D721Med (cell line): ENCODE data around the gene SV2C.

Experiments used
- DNase-seq: peaks from one replicate; pipeline ENCODE4 v3.0.0; 2011; ENCODE audit warnings: low spot score; ENCODE audit not compliant: insufficient read length
- FAIRE-seq: peaks from 2 replicates; lab custom pipeline; 2011; peaks lifted over from hg19 to GRCh38; lab: Jason Lieb, UNC
- TF ChIP-seq, protein P1 (sequence below): IDR thresholded peaks from 2 replicates; pipeline ENCODE4 v1.5.1; 2012; ENCODE audit warnings: mild to moderate bottlenecking, control low read depth; ENCODE audit not compliant: insufficient read depth; ENCODE audit errors: missing control alignments

Gene SV2C

DNA sequence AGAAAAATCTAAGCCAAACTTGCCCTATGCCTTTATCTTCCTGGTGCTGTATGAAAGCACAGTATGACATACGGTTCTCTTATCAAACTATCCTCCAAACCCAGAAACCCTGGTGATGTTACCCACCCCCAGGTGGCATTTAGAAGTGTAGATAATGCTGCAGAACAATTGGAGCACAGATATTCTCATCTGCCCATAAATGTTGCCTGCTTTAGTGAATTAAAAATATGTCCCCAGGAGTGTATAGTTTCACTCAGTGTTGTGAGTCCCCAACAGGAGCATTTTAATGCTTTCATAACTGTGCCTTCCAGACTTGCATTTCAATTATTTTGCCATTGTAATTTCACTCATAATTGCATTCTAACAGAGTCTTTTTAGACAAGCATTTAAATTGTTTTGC, 50.8 kb downstream of the SV2C start:
- FAIRE-seq (peak; percentile 11), DNase-seq (no peak)
- TF ChIP-seq, protein P1, sequence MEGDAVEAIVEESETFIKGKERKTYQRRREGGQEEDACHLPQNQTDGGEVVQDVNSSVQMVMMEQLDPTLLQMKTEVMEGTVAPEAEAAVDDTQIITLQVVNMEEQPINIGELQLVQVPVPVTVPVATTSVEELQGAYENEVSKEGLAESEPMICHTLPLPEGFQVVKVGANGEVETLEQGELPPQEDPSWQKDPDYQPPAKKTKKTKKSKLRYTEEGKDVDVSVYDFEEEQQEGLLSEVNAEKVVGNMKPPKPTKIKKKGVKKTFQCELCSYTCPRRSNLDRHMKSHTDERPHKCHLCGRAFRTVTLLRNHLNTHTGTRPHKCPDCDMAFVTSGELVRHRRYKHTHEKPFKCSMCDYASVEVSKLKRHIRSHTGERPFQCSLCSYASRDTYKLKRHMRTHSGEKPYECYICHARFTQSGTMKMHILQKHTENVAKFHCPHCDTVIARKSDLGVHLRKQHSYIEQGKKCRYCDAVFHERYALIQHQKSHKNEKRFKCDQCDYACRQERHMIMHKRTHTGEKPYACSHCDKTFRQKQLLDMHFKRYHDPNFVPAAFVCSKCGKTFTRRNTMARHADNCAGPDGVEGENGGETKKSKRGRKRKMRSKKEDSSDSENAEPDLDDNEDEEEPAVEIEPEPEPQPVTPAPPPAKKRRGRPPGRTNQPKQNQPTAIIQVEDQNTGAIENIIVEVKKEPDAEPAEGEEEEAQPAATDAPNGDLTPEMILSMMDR, result no peak

DNA sequence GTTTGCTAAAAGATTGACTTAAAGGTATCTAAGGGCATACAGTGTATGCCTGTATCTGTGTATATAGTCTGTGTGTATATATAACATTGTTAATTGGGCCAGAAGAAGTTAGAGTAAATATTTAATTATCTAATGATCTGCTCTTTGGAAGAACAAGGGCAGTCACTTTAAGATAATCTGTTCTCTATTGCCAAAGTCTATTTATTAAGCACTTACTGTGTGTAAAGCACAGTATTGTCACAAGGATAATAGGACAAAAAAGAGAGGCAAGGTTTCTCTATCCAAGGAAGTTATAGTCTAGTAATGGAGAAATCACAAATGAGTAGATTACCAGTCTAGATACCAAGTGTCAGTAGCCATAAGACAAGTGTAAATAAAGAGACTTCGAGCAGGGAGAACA, 51.5 kb downstream of the SV2C start:
- FAIRE-seq, result no peak
- TF ChIP-seq, protein P1, result no peak
- no peak for DNase-seq

DNA sequence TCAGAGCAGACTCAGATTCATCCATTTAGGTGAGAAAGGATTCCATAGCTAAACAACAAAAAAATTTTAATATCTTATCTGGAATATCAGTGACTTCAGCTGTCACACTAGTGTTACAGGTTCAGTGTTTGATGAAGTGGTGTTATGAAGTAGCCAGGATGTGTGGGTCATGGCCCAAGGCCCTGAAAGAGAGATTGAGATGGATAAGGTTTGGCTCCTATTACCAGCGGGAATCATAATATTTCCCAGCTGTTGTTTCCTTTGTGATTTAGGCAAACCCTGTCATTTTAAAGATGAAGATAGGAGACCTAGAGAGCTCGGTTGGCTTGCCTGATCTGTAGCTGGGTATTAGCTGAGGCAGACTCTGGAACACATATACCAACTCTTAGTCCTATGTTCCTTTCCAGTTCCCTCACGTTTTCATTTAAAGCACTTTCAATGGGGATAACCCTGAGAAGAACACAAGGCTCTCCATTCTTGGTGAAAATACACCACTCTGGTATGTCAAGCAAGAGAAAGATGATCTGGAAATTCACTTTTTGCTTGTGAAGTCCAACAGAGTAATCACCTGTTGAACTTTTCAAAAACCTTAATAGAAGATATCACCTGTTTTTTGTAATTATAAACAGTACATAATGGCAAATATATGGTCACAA, 54.8 kb downstream of the SV2C start:
- TF ChIP-seq, protein P1, result no peak
- DNase-seq, result no peak
- no peak for FAIRE-seq

DNA sequence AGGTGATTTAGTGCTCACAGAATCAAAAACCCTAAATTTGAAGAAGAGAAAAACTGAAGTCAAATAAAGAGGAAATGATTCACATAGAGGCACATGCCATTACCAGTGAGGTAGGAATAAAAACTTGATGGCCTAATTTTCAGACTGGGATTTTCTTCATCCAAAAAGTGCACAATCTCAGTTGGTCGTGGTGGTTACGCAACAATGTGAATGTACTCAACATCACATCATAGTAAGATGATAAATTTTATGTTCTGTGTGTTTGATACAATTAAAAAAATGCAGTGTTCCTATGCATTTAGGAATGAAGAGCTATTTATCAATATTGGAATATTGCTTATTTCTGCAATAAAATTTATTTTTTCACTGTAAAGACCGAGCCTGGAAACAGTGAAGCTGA, 60.7 kb downstream of the SV2C start:
- DNase-seq, result no peak
- FAIRE-seq, result no peak

DNA sequence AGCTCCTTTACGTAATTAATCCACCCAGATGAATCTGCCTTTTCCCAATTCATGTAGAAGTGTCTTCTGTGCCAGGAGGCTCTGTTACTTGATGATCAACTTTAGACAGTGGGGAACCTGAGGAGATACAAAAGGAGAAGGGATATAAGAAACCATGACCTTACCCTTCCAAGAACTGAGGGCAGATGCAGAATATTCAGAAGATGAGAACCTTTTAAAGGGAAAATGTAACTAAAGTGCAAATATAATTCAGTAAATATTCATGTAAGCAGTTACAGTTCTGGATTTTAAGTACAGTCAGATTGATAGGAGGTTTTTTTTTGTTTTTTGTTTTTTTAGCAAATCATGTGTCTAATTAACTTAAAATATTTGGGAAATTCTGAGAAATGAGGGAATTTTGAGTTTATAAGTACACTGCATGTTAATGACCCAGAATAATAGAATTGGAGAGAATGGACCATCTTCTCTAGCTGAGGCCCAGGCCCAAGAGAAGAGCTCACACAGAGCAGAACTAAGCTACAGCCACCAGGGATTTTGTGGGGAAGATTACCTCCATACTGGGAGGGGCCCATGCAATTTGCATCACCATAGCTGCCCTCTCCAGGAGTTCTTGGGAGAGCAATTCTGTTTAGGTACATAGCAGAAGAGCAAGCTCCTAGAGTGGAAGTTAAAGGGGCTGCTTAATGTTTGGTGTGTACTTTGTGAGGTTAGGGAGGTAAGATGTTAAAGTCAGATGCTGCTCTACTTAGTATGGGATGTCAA, 61.5 kb downstream of the SV2C start:
- no peak for DNase-seq

More for the DNA sequence above, 60.7 kb downstream of the SV2C start:
- TF ChIP-seq, protein P1, result no peak

DNA sequence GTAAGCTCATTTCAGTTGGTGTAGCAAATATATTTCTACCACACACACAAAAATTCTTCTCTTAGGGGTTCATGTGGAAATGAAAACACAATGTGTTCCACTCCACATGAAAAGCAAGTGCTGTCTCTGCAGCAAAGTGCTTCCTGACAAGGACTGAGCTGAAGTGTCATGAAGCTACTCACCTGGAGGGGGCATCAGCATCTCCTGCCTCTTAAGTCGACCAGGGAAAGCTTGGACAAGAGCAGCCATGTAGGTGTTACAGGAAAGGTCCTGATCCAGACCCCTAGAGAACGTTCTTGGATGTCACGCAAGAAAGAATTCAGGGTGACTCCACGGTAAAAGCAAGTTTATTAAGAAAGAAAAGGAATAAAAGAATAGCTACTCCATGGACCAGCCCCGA, 62.8 kb downstream of the SV2C start:
- FAIRE-seq (no peak), DNase-seq (no peak)

More for the DNA sequence above, 61.5 kb downstream of the SV2C start:
- FAIRE-seq, result no peak
- TF ChIP-seq, protein P1, result no peak

More for the DNA sequence above, 62.8 kb downstream of the SV2C start:
- TF ChIP-seq, protein P1, result peak; percentile 26
